Loucy (cell line): ENCODE results near the gene PICK1.

Source experiments
- CTCF ChIP-seq: fragments of 200-600 bp; sonication (generic); conservative IDR thresholded peaks from 2 replicates; pipeline ENCODE4 v1.5.1; 2014; ENCODE audit warnings: mild to moderate bottlenecking, antibody characterized with exemption, low read length
- EZH2phosphoT487 ChIP-seq: fragments of 200-600 bp; IDR thresholded peaks from 2 replicates; pipeline ENCODE4 v1.6.1; 2018; ENCODE audit warnings: antibody characterized with exemption, mild to moderate bottlenecking, moderate library complexity, borderline replicate concordance

- no peak for TF ChIP-seq CTCF
- no peak for TF ChIP-seq EZH2phosphoT487
Measured at GRCh38 chr22:38071421-38072321, 14.5 kb downstream of the PICK1 start.
